Stimulated activated CD8-positive, alpha-beta memory T cell treated with anti-CD3 and anti-CD28 coated beads, Interleukin-4, amount 100 ng/mL, for 4 hours (primary cell): ENCODE results near the gene C1orf210.

Source experiments
- DNase-seq, 2 donors: peaks; one replicate each; pipeline ENCODE4 v3.0.0-alpha.2; 2020; ENCODE audit warnings: low read depth in 2 of 2, low spot score in 1 of 2

Gene C1orf210

GRCh38 chr1:43275826-43276620, 9.4 kb downstream of the C1orf210 start:
- DNase-seq: no peak

GRCh38 chr1:43274804-43275180, 10.6 kb downstream of the C1orf210 start:
- DNase-seq: no peak

GRCh38 chr1:43274125-43274803, 11.1 kb downstream of the C1orf210 start:
- DNase-seq: no peak

GRCh38 chr1:43273708-43274107, 11.7 kb downstream of the C1orf210 start:
- DNase-seq: no peak

- DNase-seq: no peak
These were observed 12.5 kb downstream of the C1orf210 start for GRCh38 chr1:43272576-43273571.

GRCh38 chr1:43272161-43272560, 13.2 kb downstream of the C1orf210 start:
- no peak for DNase-seq

GRCh38 chr1:43271186-43272118, 13.9 kb downstream of the C1orf210 start:
- DNase-seq: no peak

- DNase-seq: no peak
These were observed 14.8 kb downstream of the C1orf210 start for GRCh38 chr1:43270421-43271095.

- DNase-seq: no peak
These were observed 15.6 kb downstream of the C1orf210 start, which contains the start of gene TMEM125 for GRCh38 chr1:43269627-43270375. TSS of gene TMEM125 (plus strand) at chr1:43269983. CDS start at chr1:43272723, 2,740 bp downstream.

GRCh38 chr1:43267818-43268425, 17.5 kb downstream of the C1orf210 start:
- DNase-seq: no peak

GRCh38 chr1:43267291-43267805, 18.0 kb downstream of the C1orf210 start:
- no peak for DNase-seq

GRCh38 chr1:43266881-43267280, 18.5 kb downstream of the C1orf210 start:
- no peak for DNase-seq

- DNase-seq: no peak
These were observed 19.9 kb downstream of the C1orf210 start for GRCh38 chr1:43265431-43265830.

- no peak for DNase-seq
These were observed 27.0 kb downstream of the C1orf210 start for GRCh38 chr1:43258370-43258769.

- no peak for DNase-seq
These were observed 28.5 kb downstream of the C1orf210 start for GRCh38 chr1:43256675-43257570.

GRCh38 chr1:43255438-43256210, 29.8 kb downstream of the C1orf210 start:
- DNase-seq: no peak
